Thyroid gland (tissue), 4 donors: ENCODE measurements around the gene PRXL2B. TPM values are rescaled to one million over a fixed set of nuclear protein-coding genes. Genes with fewer than 3 reads are reported as not detected.

Experiments used
- DNase-seq, 2 donors: peaks; one replicate each; pipeline ENCODE4 v3.0.0-alpha.2; 2019
- H3K27ac ChIP-seq, 3 donors: fragments of 200-600 bp; sonication (generic); 1 replicate in 2 of 3; 2 replicates in 1 of 3; pipeline ENCODE4 v1.5.1; 2016 to 2019; ENCODE audit warnings: mild to moderate bottlenecking in 1 of 3, moderate library complexity in 1 of 3
- H3K27me3 ChIP-seq: fragments of 200-600 bp; sonication (generic); one replicate; pipeline ENCODE4 v1.5.1; 2019
- H3K36me3 ChIP-seq, 2 donors: fragments of 200-600 bp; sonication (generic); one replicate each; pipeline ENCODE4 v1.5.1; 2016 to 2019
- H3K4me1 ChIP-seq, 2 donors: fragments of 200-600 bp; sonication (generic); one replicate each; pipeline ENCODE4 v1.5.1; 2017 to 2019
- H3K4me3 ChIP-seq, 3 donors: fragments of 200-600 bp; sonication (generic); replicated peaks in 1 of 3; 1 replicate in 2 of 3; 2 replicates in 1 of 3; pipeline ENCODE4 v1.5.1; 2016; ENCODE audit warnings: mild to moderate bottlenecking in 1 of 3
- H3K9me3 ChIP-seq: fragments of 200-600 bp; sonication (generic); one replicate; pipeline ENCODE4 v1.5.1; 2017
- CTCF ChIP-seq, 6 experiments: fragments of 200-600 bp in 3 of 6; fragments of 450-650 bp in 3 of 6; sonication (generic) in 3 of 6; IDR thresholded peaks; one replicate each; pipeline ENCODE4 v1.5.1; 2016 to 2019; ENCODE audit warnings: antibody characterized with exemption in 6 of 6, mild to moderate bottlenecking in 2 of 6, inconsistent platforms in 1 of 6, moderate library complexity in 1 of 6
- POLR2A ChIP-seq, 2 donors: fragments of 450-650 bp; IDR thresholded peaks; one replicate each; pipeline ENCODE4 v1.6.1; 2017; ENCODE audit warnings: antibody characterized with exemption in 2 of 2, mild to moderate bottlenecking in 2 of 2, moderate library complexity in 1 of 2
- WGBS, 2 donors: methylation state at CpG; one replicate each; pipeline ENCODE4 v1.1.5; 2017; 5-methylcytosine and 5-hydroxymethylcytosine counted together
- intact Hi-C: fragments of 100-400 bp; cut with DNase I; formaldehyde crosslinking; loops from one replicate; pipeline ENCODE4 v1.15.1; 2023
- total RNA-seq, 4 donors: library from RNA; depleted of rRNA; stranded (reverse); fragments of >200 nt; gene quantifications; one replicate each; pipeline ENCODE4 v1.2.3, GENCODE V29; 2016

Gene PRXL2B
- total RNA-seq, 4 donors from 2014 or later = 14.6 to 24.7 (median 18.0) TPM

- peaks cover 4% of the 10 kb centered on the region for H3K27me3 ChIP-seq
- H3K27ac ChIP-seq = no peak overlapping the region
- H3K9me3 ChIP-seq = no peaks in the 10 kb centered on the region
- H3K36me3 ChIP-seq = no peaks in the 10 kb centered on the region
- no peak for DNase-seq
- intact Hi-C loops = no loop called here
- H3K4me3 ChIP-seq = no peak overlapping the region
- TF ChIP-seq CTCF (IDR thresholded peaks at IDR 0.05) (peak in 1 of 6 experiments; percentile 11), POLR2A (IDR thresholded peaks at IDR 0.05) (no peak)
- WGBS, 2 donors = 74 to 100% methylated on average over 1 to 7 of the region's 12 CpGs
- peaks cover 0 to 14% of the 10 kb centered on the region in 2 donors for H3K4me1 ChIP-seq
Observed at GRCh38 chr1:2539312-2539907, 47.2 kb upstream of the PRXL2B start.

DNA sequence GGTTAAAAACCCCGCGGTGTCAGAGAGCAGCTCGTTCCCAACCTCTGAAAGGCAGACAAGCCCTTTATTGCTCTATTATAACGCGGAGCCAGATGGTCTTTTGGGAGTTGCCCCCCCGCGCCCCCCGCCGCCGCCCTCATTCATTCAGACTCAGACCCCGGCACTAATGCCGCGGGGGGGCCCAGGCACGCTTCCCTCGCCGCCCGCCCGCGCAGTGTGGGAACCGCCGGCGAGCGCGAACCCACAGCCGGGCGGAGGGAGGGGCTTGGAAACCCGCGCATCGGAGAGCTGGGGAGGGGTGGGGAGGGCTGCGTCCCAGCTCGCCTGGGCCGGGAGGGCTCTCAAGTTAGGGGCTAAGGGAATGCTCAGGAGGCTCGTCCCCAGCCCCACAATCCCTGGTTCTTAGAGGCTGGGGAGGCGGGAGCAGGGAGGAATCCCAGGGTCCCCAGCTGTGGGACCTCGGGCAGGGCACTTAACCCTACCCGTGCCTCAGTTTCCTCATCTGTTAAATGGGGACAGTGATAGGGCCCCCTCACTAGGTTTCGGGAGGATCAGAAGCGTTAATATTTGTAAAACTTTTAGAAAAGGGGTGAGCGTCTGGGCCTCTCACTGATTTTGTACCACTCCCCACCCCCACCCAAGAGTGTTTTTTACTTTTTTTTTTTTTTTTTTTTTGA, 45.6 kb upstream of the PRXL2B start:
- DNase-seq = no peak
- intact Hi-C loops = loop anchor here (10.0 kb wide), 1 partner anchor 336 kb away; no protein-coding TSS in a partner anchor
- H3K36me3 ChIP-seq = no peaks in the 10 kb centered on the region
- no peak overlapping the region for H3K4me3 ChIP-seq
- no peaks in the 10 kb centered on the region for H3K9me3 ChIP-seq
- H3K27ac ChIP-seq = no peak overlapping the region
- TF ChIP-seq POLR2A (IDR thresholded peaks at IDR 0.05) (no peak), CTCF (IDR thresholded peaks at IDR 0.05) (no peak)
- peaks cover 4% of the 10 kb centered on the region for H3K27me3 ChIP-seq
- 26 to 43% methylated on average over 10 to 15 of the region's 39 CpGs for WGBS, 2 donors
- H3K4me1 ChIP-seq = peaks cover 6 to 23% of the 10 kb centered on the region in 2 donors

DNA sequence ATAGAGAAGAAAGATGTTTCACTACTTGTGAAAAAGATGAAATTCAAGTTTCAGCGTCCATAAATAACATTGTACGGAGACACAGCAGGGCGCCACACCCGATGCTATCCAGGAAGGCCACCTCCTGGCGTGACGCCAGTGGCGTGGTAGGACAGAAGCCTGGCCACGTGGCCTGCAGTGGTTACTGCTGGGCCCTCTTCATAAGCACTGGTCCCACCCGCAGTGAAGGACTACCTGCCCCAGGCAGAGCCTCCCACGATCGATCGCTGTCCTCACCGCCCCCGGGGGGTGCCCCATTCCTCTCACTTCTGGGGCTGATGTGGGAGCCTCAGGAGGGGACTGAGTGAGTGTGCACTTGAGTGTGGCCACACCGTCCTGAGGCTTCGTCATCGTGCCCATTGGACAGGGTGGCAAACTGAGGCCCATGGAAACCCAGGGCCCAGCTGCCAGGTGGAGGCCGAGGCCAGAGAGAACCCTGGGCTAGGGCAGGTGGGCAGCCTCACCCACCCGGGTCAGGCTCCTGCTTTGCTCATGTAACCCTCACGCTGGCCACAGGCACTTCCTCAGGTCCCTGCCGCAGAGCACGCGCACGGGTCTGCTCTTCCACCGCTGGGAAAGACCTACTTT, 44.8 kb upstream of the PRXL2B start:
- intact Hi-C loops = loop anchor here (10.0 kb wide), 1 partner anchor 337 kb away; no protein-coding TSS in a partner anchor
- peaks cover 11 to 30% of the 10 kb centered on the region in 2 donors for H3K4me1 ChIP-seq
- WGBS, 2 donors = 75 to 76% methylated on average over 17 to 18 of the region's 25 CpGs
- H3K4me3 ChIP-seq = no peak overlapping the region
- H3K27me3 ChIP-seq = peaks cover 4% of the 10 kb centered on the region
- no peak overlapping the region for H3K27ac ChIP-seq
- H3K9me3 ChIP-seq = no peaks in the 10 kb centered on the region
- TF ChIP-seq POLR2A (IDR thresholded peaks at IDR 0.05) (no peak), CTCF (IDR thresholded peaks at IDR 0.05) (no peak)
- no peaks in the 10 kb centered on the region for H3K36me3 ChIP-seq
- DNase-seq = peak; percentile 40 to 44

DNA sequence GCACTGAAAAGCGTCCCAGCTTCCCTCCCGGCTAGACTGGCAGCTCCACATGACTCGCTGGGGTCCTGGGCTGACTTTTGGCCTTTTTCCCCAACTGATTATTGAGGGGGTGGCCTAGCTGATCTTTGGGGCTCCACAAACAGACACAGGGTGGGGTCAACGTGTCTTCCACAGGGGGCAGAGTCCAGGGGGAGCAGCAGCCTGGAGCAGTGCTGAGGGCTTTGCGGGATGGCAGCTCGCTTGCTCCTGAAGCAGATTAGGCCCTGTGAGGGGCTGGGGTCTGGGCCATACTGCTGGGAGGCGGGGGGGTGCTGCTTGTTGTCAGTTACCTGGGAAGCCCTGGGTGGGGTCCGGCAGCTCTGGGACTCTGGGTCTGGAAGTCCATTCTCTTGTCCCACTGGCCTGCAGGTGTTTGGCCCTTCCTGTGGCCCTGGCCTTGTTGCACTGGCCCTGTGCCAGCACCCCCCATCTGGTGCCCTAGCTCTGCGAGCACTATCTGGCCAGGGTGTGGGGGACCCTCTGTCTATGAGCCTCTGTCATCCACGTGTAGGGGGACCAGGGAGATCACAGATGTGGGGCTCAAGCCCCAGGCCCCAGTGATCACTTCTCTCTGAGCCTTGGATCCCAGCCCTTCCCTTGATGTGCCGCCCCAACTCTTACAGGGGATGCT, 44.2 kb upstream of the PRXL2B start:
- DNase-seq = no peak
- peaks cover 16 to 36% of the 10 kb centered on the region in 2 donors for H3K4me1 ChIP-seq
- H3K4me3 ChIP-seq = no peak overlapping the region
- peaks cover 4% of the 10 kb centered on the region for H3K27me3 ChIP-seq
- 81 to 87% methylated on average over 5 to 11 of the region's 11 CpGs for WGBS, 2 donors
- TF ChIP-seq POLR2A (IDR thresholded peaks at IDR 0.05) = no peak
- no peak for TF ChIP-seq CTCF (IDR thresholded peaks at IDR 0.05)
- intact Hi-C loops = loop anchor here (10.0 kb wide), 1 partner anchor 338 kb away; no protein-coding TSS in a partner anchor
- no peak overlapping the region for H3K27ac ChIP-seq
- no peaks in the 10 kb centered on the region for H3K36me3 ChIP-seq
- H3K9me3 ChIP-seq = no peaks in the 10 kb centered on the region
